Vagina (tissue), 2 donors: ENCODE data around the gene PROZ.

Experiments
- CTCF ChIP-seq, 3 experiments: fragments of 450-650 bp in 2 of 3; fragments of 200-600 bp in 1 of 3; sonication (generic) in 1 of 3; IDR thresholded peaks; one replicate each; pipeline ENCODE4 v1.5.1; 2017 to 2019; ENCODE audit warnings: antibody characterized with exemption in 3 of 3, mild to moderate bottlenecking in 2 of 3, moderate library complexity in 2 of 3
- POLR2A ChIP-seq, 2 donors: fragments of 450-650 bp; IDR thresholded peaks; one replicate each; pipeline ENCODE4 v1.6.1; 2017; ENCODE audit warnings: antibody characterized with exemption in 2 of 2, mild to moderate bottlenecking in 2 of 2, moderate library complexity in 2 of 2

GRCh38 chr13:113178896-113179167, 20.4 kb downstream of the PROZ start:
- TF ChIP-seq CTCF (IDR thresholded peaks at IDR 0.05) (no peak), POLR2A (IDR thresholded peaks at IDR 0.05) (no peak)
